Esophagus muscularis mucosa (tissue), 4 donors: ENCODE measurements around the gene USP24. TPM values are rescaled to one million over a fixed set of nuclear protein-coding genes. Genes with fewer than 3 reads are reported as not detected.

Source experiments
- DNase-seq: peaks from one replicate; pipeline ENCODE4 v3.0.0-alpha.2; 2017; ENCODE audit errors: extremely low spot score
- H3K27ac ChIP-seq, 4 donors: fragments of 200-600 bp; sonication (generic); replicated peaks in 1 of 4; 1 replicate in 3 of 4; 2 replicates in 1 of 4; pipeline ENCODE4 v1.5.1; 2016 to 2019; ENCODE audit warnings: mild to moderate bottlenecking in 1 of 4
- H3K27me3 ChIP-seq, 4 donors: fragments of 200-600 bp; sonication (generic); one replicate each; pipeline versions ENCODE4 v1.5.1 to v1.6.0; 2016 to 2019
- H3K36me3 ChIP-seq, 4 donors: fragments of 200-600 bp; sonication (generic); one replicate each; pipeline ENCODE4 v1.5.1; 2016 to 2019
- H3K4me1 ChIP-seq, 4 donors: fragments of 200-600 bp; sonication (generic); one replicate each; pipeline ENCODE4 v1.5.1; 2016 to 2019
- H3K4me3 ChIP-seq, 4 donors: fragments of 200-600 bp; sonication (generic); 1 replicate in 2 of 4; 2 replicates in 2 of 4; pipeline ENCODE4 v1.5.1; 2016 to 2019; ENCODE audit warnings: mild to moderate bottlenecking in 4 of 4, moderate library complexity in 1 of 4
- H3K9me3 ChIP-seq, 4 donors: fragments of 200-600 bp; sonication (generic); 1 replicate in 3 of 4; 2 replicates in 1 of 4; pipeline ENCODE4 v1.5.1; 2016 to 2019
- EP300 ChIP-seq: sonication (generic); formaldehyde crosslinking; IDR thresholded peaks from one replicate; pipeline ENCODE4 v1.6.1; 2017; ENCODE audit warnings: antibody characterized with exemption
- POLR2A ChIP-seq: fragments of 450-650 bp; IDR thresholded peaks from one replicate; pipeline ENCODE4 v1.6.1; 2017; ENCODE audit warnings: antibody characterized with exemption, moderate library complexity, mild to moderate bottlenecking, low read depth
- POLR2AphosphoS5 ChIP-seq, 2 donors: sonication (generic); formaldehyde crosslinking; IDR thresholded peaks; one replicate each; pipeline ENCODE4 v1.6.1; 2017; ENCODE audit warnings: antibody characterized with exemption in 2 of 2
- WGBS: methylation state at CpG from one replicate; pipeline ENCODE4 v1.1.5; 2018; 5-methylcytosine and 5-hydroxymethylcytosine counted together
- intact Hi-C: fragments of 100-400 bp; cut with DNase I; formaldehyde crosslinking; loops from one replicate; pipeline ENCODE4 v1.15.1; 2023
- total RNA-seq, 4 donors: library from RNA; depleted of rRNA; stranded (reverse); fragments of >200 nt; gene quantifications; one replicate each; pipeline versions ENCODE4 v1.1.0 to v1.2.1, GENCODE V29; 2016
- TF ChIP-seq, protein P1 (sequence below), 3 experiments: fragments of 200-600 bp in 2 of 3; fragments of 450-650 bp in 1 of 3; sonication (generic) in 2 of 3; IDR thresholded peaks; one replicate each; pipeline ENCODE4 v1.5.1; 2017 to 2019; ENCODE audit warnings: antibody characterized with exemption in 3 of 3, mild to moderate bottlenecking in 2 of 3, moderate library complexity in 1 of 3

The USP24 gene
- total RNA-seq, 4 donors from 2014 or later: 28.3 to 45.3 (median 37.7) TPM

DNA sequence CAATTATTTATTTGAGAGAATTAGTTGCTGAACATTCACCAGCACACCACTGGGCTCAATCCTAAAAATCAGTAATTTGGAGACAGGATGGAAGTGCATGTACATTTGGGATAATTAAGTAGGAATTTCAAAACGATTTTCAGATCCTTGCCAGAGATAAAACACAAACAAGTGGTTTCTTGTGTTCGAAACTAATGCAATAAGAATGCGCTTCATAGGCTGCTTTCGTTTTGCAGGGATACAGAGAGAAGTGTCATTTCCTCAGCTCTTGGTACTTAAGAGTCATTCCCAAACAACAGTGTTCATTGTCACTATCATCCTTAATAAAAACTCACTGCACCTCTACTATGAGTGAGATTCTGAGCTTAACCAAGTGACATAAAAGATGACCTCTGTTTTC lies 20.6 kb upstream of the USP24 start:
- no peak overlapping the region for H3K27ac ChIP-seq
- no peaks in the 10 kb centered on the region for H3K27me3 ChIP-seq
- DNase-seq: no peak
- H3K4me3 ChIP-seq: no peak overlapping the region
- intact Hi-C loops: no loop called here
- H3K4me1 ChIP-seq: peaks cover 0 to 15% (median 6%) of the 10 kb centered on the region in 4 donors
- TF ChIP-seq EP300 (no peak), POLR2AphosphoS5 (IDR thresholded peaks at IDR 0.05) (no peak), POLR2A (no peak)
- TF ChIP-seq, protein P1, sequence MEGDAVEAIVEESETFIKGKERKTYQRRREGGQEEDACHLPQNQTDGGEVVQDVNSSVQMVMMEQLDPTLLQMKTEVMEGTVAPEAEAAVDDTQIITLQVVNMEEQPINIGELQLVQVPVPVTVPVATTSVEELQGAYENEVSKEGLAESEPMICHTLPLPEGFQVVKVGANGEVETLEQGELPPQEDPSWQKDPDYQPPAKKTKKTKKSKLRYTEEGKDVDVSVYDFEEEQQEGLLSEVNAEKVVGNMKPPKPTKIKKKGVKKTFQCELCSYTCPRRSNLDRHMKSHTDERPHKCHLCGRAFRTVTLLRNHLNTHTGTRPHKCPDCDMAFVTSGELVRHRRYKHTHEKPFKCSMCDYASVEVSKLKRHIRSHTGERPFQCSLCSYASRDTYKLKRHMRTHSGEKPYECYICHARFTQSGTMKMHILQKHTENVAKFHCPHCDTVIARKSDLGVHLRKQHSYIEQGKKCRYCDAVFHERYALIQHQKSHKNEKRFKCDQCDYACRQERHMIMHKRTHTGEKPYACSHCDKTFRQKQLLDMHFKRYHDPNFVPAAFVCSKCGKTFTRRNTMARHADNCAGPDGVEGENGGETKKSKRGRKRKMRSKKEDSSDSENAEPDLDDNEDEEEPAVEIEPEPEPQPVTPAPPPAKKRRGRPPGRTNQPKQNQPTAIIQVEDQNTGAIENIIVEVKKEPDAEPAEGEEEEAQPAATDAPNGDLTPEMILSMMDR (IDR thresholded peaks at IDR 0.05): no peak
- H3K9me3 ChIP-seq: no peaks in the 10 kb centered on the region
- no peaks in the 10 kb centered on the region for H3K36me3 ChIP-seq
- WGBS: 55% methylated on average over 4 of the region's 4 CpGs

DNA sequence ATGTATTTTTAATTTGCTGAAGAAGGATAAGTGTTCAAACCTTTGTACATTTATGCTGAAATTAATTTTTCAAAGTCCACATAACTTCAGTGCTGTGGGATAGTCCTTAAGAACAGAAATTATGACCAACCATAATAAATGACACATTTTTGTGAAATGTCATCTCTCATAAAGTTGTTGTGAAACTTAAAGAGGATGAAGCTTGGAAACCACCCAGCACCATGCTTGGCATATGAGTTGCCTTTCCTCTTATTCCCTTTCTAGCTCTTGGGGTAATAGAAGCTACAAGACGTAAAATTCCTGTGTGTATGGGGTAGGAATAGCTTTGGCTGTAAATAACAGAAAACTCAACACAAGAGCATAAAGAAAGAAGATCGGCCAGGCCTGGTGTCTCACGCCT lies 18.9 kb upstream of the USP24 start:
- WGBS: 94% methylated on average over 3 of the region's 3 CpGs
- H3K36me3 ChIP-seq: no peaks in the 10 kb centered on the region
- H3K4me1 ChIP-seq: peaks cover 0 to 23% (median 15%) of the 10 kb centered on the region in 4 donors
- H3K9me3 ChIP-seq: no peaks in the 10 kb centered on the region
- no peak for TF ChIP-seq EP300
- TF ChIP-seq, protein P1 (IDR thresholded peaks at IDR 0.05): no peak
- no peak for TF ChIP-seq POLR2A
- TF ChIP-seq POLR2AphosphoS5 (IDR thresholded peaks at IDR 0.05): no peak
- H3K27ac ChIP-seq: no peak overlapping the region
- no peak for DNase-seq
- intact Hi-C loops: no loop called here
- no peak overlapping the region for H3K4me3 ChIP-seq
- no peaks in the 10 kb centered on the region for H3K27me3 ChIP-seq

DNA sequence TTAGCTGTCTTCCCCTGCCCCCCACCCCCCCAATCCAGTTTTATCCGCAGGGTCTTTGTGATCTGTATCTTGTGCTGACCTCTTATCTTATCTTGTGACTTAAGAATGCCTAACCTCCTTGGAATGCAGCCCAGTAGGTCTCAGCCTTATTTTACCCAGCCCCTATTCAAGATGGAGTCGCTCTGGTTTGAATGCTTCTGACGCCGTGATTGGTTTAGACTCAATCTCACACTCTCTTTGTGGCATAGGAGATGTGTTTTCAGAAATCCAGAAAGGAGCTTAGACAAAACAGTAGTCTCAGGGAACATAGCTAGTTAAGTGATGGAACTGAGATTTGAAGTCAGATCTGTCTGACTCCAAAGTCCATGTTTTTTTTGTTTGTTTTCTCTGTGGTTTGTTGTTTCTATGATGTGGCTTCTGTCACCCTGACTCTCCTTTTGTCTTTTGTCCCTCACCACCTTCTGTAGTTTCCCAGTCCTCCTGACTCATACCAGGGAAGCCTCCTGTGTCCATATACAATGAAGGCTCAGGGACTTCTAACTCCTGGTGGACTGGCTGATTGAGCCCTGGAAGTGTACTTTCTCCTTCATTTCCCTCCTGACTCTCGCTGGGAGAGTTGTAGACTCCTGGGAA lies 18.1 kb upstream of the USP24 start:
- WGBS: 64% methylated on average over 5 of the region's 5 CpGs
- no peak for TF ChIP-seq POLR2A
- TF ChIP-seq EP300: no peak
- no peak for TF ChIP-seq POLR2AphosphoS5 (IDR thresholded peaks at IDR 0.05)
- TF ChIP-seq, protein P1 (IDR thresholded peaks at IDR 0.05): no peak

DNA sequence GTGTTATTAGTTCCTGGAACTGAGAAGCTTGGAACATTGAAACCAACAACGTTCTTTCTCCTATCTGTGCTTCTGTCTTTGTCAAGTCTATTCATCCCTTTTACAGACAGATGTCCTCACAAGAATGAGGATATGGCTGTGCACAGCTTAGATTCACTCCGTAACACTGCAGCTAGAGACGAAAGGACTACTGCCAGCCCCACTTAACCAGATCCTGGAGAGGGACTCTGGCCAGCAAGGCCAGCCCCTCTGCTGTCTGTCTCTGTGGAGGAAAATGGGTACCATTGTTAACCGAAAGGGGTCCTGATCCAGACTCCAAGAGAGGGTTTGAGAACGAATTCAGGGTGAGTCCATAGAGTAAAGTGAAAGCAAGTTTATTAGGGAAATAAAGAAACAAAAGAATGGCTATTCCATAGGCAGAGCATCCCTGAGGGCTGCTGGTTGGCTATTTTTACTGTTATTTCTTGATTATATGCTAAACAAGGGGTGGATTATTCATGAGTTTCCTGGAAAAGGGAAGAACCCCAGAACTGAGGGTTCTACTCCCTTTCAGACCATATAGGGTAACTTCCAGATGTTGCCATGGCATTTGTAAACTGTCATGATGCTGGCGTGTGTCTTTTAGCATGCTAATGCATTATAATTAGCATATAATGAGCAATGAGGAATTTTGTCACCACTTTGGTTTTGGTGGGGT lies 17.4 kb upstream of the USP24 start:
- peaks cover 0 to 23% (median 15%) of the 10 kb centered on the region in 4 donors for H3K4me1 ChIP-seq
- TF ChIP-seq POLR2AphosphoS5 (IDR thresholded peaks at IDR 0.05) (no peak), EP300 (no peak), POLR2A (no peak)
- TF ChIP-seq, protein P1 (IDR thresholded peaks at IDR 0.05): no peak
- WGBS: 87% methylated on average over 6 of the region's 6 CpGs
- H3K9me3 ChIP-seq: peaks cover 0 to 4% (median 2%) of the 10 kb centered on the region in 4 donors
- H3K27me3 ChIP-seq: no peaks in the 10 kb centered on the region
- H3K27ac ChIP-seq: no peak overlapping the region
- no peaks in the 10 kb centered on the region for H3K36me3 ChIP-seq
- intact Hi-C loops: no loop called here
- no peak for DNase-seq
- H3K4me3 ChIP-seq: no peak overlapping the region

More for the DNA sequence above, 18.1 kb upstream of the USP24 start:
- DNase-seq: no peak
- intact Hi-C loops: no loop called here
- no peaks in the 10 kb centered on the region for H3K36me3 ChIP-seq
- peaks cover 0 to 23% (median 15%) of the 10 kb centered on the region in 4 donors for H3K4me1 ChIP-seq
- H3K9me3 ChIP-seq: no peaks in the 10 kb centered on the region
- no peak overlapping the region for H3K4me3 ChIP-seq
- no peaks in the 10 kb centered on the region for H3K27me3 ChIP-seq
- H3K27ac ChIP-seq: no peak overlapping the region
